Endodermal cell (in vitro differentiated cells): ENCODE data around the gene NRP1. TPM values are rescaled to one million over a fixed set of nuclear protein-coding genes. Genes with fewer than 3 reads are reported as not detected.

Source experiments
- DNase-seq: peaks from one replicate; pipeline ENCODE4 v3.0.0-alpha.2; 2017
- H3K27ac ChIP-seq: 2 replicates; pipeline ENCODE4 v1.5.1; 2013; ENCODE audit warnings: mild to moderate bottlenecking, low read depth, low read length, moderate library complexity
- H3K27me3 ChIP-seq: 2 replicates; pipeline ENCODE4 v1.6.1; 2013; ENCODE audit warnings: mild to moderate bottlenecking, low read length, moderate library complexity; ENCODE audit not compliant: insufficient read depth, control insufficient read depth, poor library complexity, severe bottlenecking
- H3K36me3 ChIP-seq: 2 replicates; pipeline ENCODE4 v1.7.0; 2013; ENCODE audit warnings: mild to moderate bottlenecking, low read length, moderate library complexity; ENCODE audit not compliant: control insufficient read depth, insufficient read depth
- H3K4me1 ChIP-seq: one replicate; pipeline ENCODE4 v1.7.0; 2013; ENCODE audit warnings: low read length; ENCODE audit not compliant: control insufficient read depth, insufficient read depth
- H3K4me3 ChIP-seq: 2 replicates; pipeline ENCODE4 v1.5.1; 2013; ENCODE audit warnings: mild to moderate bottlenecking, low read length, moderate library complexity
- H3K9ac ChIP-seq: 2 replicates; pipeline ENCODE4 v1.6.1; 2013; ENCODE audit warnings: mild to moderate bottlenecking, low read length, moderate library complexity; ENCODE audit not compliant: poor library complexity, severe bottlenecking; ENCODE audit errors: extremely low read depth
- H3K9me3 ChIP-seq: 2 replicates; pipeline ENCODE4 v1.6.1; 2013; ENCODE audit warnings: mild to moderate bottlenecking, low read length, moderate library complexity; ENCODE audit not compliant: control insufficient read depth
- H3K27ac Mint-ChIP-seq: 2 replicates; pipeline ENCODE4 v1.8.0; 2020; ENCODE audit warnings: mixed read lengths
- H3K27me3 Mint-ChIP-seq: 2 replicates; pipeline ENCODE4 v1.8.0; 2021; ENCODE audit warnings: mild to moderate bottlenecking, mixed read lengths; ENCODE audit not compliant: insufficient read depth
- H3K36me3 Mint-ChIP-seq: 2 replicates; pipeline ENCODE4 v1.8.0; 2020; ENCODE audit warnings: low read depth, mixed read lengths
- H3K4me1 Mint-ChIP-seq: 2 replicates; pipeline ENCODE4 v1.8.0; 2020; ENCODE audit warnings: mixed read lengths
- H3K4me3 Mint-ChIP-seq: 2 replicates; pipeline ENCODE4 v1.8.0; 2020; ENCODE audit warnings: mild to moderate bottlenecking, moderate library complexity, mixed read lengths
- H3K9me3 Mint-ChIP-seq: 2 replicates; pipeline ENCODE4 v1.8.0; 2020; ENCODE audit warnings: mild to moderate bottlenecking, mixed read lengths
- WGBS, 2 experiments: methylation state at CpG; one replicate each; pipeline versions ENCODE4 v1.1.5 to v1.1.7; 2013; ENCODE audit warnings: missing lambda C conversion rate in 2 of 2, mixed read lengths in 1 of 2; ENCODE audit not compliant: insufficient coverage in 1 of 2, insufficient read length in 1 of 2; 5-methylcytosine and 5-hydroxymethylcytosine counted together
- total RNA-seq, 2 donors: library from RNA; stranded (reverse); fragmentation: NEBNext Ultra II Directional in 1 of 2; extraction: Animal tissue kit (Norgen Biotek cat#: 25700) in 1 of 2; gene quantifications; 2 replicates in 1 of 2; 3 replicates in 1 of 2; pipeline ENCODE4 v1.2.1, GENCODE V29; 2021
- TF ChIP-seq, protein P1 (sequence below): fragments of 200-600 bp; sonication (generic); conservative IDR thresholded peaks from 2 replicates; pipeline ENCODE4 v1.5.0; 2021; ENCODE audit warnings: antibody characterized with exemption, mild to moderate bottlenecking

NRP1 gene
- total RNA-seq, 2 donors from 2014 or later, result 20.7 to 30.6 TPM

DNA sequence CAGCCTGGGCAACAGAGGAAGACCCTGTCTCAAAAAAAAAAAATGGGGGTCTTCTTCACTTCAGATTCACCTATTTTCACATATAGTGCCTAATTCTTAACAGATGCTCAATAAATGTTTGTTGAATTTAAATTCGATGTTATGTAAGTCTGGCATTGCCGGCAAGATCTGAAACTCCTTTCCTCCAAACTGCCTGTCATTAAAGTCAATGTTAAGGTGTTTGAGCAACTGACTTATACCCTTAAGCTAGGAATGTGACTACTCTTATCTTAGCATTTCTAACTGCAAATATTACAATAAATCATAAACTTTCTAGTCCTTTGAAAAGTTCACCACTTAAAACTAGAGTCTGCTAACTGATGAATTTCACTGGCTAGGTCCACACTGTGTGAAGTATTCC is 95.2 kb downstream of the NRP1 start:
- peaks cover 17% of the 10 kb centered on the region for H3K36me3 ChIP-seq
- Mint-ChIP-seq H3K4me1 (peaks cover 84% of the 10 kb centered on the region), H3K9me3 (no peaks in the 10 kb centered on the region), H3K36me3 (no peaks in the 10 kb centered on the region), H3K4me3 (no peak overlapping the region), H3K27me3 (no peaks in the 10 kb centered on the region), H3K27ac (no peak overlapping the region)
- no peak for DNase-seq
- TF ChIP-seq, protein P1, sequence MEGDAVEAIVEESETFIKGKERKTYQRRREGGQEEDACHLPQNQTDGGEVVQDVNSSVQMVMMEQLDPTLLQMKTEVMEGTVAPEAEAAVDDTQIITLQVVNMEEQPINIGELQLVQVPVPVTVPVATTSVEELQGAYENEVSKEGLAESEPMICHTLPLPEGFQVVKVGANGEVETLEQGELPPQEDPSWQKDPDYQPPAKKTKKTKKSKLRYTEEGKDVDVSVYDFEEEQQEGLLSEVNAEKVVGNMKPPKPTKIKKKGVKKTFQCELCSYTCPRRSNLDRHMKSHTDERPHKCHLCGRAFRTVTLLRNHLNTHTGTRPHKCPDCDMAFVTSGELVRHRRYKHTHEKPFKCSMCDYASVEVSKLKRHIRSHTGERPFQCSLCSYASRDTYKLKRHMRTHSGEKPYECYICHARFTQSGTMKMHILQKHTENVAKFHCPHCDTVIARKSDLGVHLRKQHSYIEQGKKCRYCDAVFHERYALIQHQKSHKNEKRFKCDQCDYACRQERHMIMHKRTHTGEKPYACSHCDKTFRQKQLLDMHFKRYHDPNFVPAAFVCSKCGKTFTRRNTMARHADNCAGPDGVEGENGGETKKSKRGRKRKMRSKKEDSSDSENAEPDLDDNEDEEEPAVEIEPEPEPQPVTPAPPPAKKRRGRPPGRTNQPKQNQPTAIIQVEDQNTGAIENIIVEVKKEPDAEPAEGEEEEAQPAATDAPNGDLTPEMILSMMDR, result no peak
- WGBS, 2 experiments, result 80 to 100% methylated on average over 2 of the region's 2 CpGs
- no peak overlapping the region for H3K27ac ChIP-seq
- no peaks in the 10 kb centered on the region for H3K27me3 ChIP-seq
- no peak overlapping the region for H3K9ac ChIP-seq
- peaks cover 44% of the 10 kb centered on the region for H3K4me1 ChIP-seq
- no peaks in the 10 kb centered on the region for H3K9me3 ChIP-seq
- H3K4me3 ChIP-seq, result no peak overlapping the region

GRCh38 chr10:33238643-33239042 is 95.8 kb downstream of the NRP1 start:
- Histone ChIP-seq H3K4me1 (peaks cover 44% of the 10 kb centered on the region), H3K9me3 (no peaks in the 10 kb centered on the region), H3K4me3 (no peak overlapping the region), H3K27ac (no peak overlapping the region), H3K36me3 (peaks cover 15% of the 10 kb centered on the region), H3K9ac (no peak overlapping the region), H3K27me3 (no peaks in the 10 kb centered on the region)
- Mint-ChIP-seq H3K27me3 (no peaks in the 10 kb centered on the region), H3K27ac (peak overlapping the region; percentile 71), H3K4me1 (peaks cover 84% of the 10 kb centered on the region), H3K4me3 (no peak overlapping the region), H3K9me3 (no peaks in the 10 kb centered on the region), H3K36me3 (no peaks in the 10 kb centered on the region)
- DNase-seq, result no peak
- TF ChIP-seq, protein P1, result no peak
- 74 to 94% methylated on average over 2 to 3 of the region's 3 CpGs for WGBS, 2 experiments

- DNase-seq, result peak; percentile 55
- no peak overlapping the region for H3K9ac ChIP-seq
- TF ChIP-seq, protein P1, result no peak
- peaks cover 21% of the 10 kb centered on the region for H3K36me3 ChIP-seq
- H3K27me3 Mint-ChIP-seq, result no peaks in the 10 kb centered on the region
- H3K27me3 ChIP-seq, result no peaks in the 10 kb centered on the region
- H3K4me1 Mint-ChIP-seq, result peaks cover 84% of the 10 kb centered on the region
- no peaks in the 10 kb centered on the region for H3K36me3 Mint-ChIP-seq
- H3K4me1 ChIP-seq, result peaks cover 40% of the 10 kb centered on the region
- 90 to 94% methylated on average over 6 to 8 of the region's 8 CpGs for WGBS, 2 experiments
- no peak overlapping the region for H3K4me3 ChIP-seq
- no peaks in the 10 kb centered on the region for H3K9me3 ChIP-seq
- no peak overlapping the region for H3K27ac ChIP-seq
- no peaks in the 10 kb centered on the region for H3K9me3 Mint-ChIP-seq
- peak overlapping the region; percentile 71 for H3K27ac Mint-ChIP-seq
- no peak overlapping the region for H3K4me3 Mint-ChIP-seq
Measured at GRCh38 chr10:33237736-33238624, 96.5 kb downstream of the NRP1 start.
